GM21529 (cell line): ENCODE measurements around the gene CD83.
"Not testable (repeated sequence)": the region's sequence is repeated elsewhere in the genome, so short reads cannot be mapped to it uniquely, and the experiment has no call there.

Source experiments
- ATAC-seq: cut with Tn5 transposase; IDR thresholded peaks from one replicate; pipeline ENCODE4 v1.9.1; 2021; ENCODE audit not compliant: unreplicated experiment

Gene CD83, protein sequence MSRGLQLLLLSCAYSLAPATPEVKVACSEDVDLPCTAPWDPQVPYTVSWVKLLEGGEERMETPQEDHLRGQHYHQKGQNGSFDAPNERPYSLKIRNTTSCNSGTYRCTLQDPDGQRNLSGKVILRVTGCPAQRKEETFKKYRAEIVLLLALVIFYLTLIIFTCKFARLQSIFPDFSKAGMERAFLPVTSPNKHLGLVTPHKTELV

DNA sequence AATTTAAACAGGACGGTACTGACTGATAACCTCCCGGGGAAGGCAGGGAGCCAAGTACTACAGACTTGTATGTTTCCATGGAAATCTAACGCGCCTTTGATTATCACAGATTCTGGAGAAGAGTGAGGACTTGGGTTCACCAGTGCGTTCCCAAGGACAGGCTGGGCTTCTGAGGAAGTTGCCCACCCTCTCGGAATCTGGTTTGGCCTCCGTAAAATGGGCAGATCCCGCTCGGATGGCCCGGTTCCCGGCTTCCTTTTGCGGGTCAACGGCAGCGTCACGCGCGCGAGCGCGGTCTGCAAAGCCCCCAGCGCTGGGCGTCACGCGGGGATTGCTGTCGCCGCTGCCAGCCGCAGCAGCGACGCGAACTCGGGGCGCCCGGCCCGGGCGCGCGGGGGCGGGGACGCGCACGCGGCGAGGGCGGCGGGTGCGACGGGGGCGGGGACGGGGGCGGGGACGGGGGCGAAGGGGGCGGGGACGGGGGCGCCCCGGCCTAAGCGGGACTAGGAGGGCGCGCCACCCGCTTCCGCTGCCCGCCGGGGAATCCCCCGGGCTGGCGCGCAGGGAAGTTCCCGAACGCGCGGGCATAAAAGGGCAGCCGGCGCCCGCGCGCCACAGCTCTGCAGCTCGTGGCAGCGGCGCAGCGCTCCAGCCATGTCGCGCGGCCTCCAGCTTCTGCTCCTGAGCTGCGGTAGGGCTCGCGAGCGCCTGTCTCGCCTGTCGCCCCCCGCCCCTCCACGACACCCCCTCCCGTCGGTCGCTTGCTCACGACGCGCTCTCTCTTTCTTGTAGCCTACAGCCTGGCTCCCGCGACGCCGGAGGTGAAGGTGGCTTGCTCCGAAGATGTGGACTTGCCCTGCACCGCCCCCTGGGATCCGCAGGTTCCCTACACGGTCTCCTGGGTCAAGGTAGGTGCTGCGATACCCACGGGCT, at the start of gene CD83:
Gene CD83 (plus strand): TSS at position 615 of the 933 bp plus-strand sequence. CDS start 40 bp downstream, at position 655.
- ATAC-seq, result peak; percentile 51

DNA sequence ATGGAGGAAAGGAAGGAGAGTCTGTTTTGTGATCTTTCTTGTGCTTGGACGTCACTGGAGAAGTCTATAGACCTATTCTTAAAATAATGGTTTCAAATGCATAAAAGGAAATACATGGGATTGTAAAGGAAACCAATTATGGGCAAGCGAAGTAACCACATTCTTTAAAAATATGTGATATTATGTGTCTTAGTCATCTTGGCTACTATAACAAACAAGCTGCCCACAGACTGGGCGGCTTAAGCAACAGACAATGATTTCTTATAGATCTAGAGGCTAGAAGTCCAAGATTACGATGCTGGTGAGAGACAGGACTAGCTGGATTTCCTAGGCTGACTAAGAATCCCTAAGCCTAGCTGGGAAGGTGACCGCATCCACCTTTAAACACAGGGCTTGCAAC, 49.4 kb upstream of the CD83 start:
- ATAC-seq, result no peak

DNA sequence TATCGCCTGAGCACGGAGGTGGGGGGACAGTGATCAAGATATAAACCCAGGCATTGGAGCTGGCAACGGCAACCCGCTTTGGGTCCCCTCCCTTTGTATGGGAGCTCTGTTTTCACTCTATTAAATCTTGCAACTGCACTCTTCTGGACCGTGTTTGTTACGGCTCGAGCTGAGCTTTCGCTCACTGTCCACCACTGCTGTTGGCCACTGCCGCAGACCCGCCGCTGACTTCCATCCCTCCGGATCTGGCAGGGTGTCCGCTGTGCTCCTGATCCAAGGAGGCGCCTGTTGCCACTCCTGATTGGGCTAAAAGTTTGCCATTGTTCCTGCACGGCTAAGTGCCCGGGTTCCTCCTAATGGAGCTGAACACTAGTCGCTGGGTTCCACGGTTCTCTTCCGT, 48.9 kb upstream of the CD83 start:
- no peak for ATAC-seq

DNA sequence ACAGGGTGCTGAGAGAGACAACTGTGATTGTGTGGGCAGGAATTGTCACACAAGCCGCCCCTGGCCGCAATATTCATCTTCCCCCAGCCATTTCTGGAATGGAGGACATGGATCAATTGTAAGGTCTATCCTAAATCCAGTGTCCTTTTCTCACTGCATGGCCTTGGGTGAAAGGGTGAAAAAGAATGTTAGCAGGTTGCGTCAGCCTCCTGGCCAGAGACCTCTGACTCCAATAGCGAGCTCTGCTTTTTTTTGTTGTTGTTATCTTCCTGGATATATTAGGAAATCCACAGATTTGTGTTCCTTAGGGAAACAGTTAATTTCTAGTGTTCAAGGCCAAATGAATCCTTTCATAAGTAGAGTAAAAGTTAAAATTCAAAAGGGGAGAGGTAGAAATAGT, 47.1 kb upstream of the CD83 start:
- no peak for ATAC-seq

DNA sequence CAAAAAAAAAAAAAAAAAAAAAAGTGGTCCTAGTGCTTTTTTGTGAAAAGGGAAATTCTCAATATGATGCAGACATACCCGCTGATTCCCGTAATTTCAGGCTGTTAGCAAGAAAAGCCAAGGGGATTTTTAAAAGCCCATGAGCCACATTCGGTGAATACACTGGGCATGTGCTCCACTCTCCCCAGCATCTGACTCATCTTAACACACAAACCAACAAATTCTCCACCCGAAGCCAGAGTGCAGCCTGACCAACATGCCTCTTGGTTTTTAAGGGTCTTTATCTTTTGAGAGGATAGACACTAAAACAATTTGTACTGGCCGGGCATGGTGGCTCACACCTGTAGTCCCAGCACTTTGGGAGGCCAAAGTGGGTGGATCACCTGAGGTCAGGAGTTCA, 45.5 kb upstream of the CD83 start:
- ATAC-seq, result no peak

DNA sequence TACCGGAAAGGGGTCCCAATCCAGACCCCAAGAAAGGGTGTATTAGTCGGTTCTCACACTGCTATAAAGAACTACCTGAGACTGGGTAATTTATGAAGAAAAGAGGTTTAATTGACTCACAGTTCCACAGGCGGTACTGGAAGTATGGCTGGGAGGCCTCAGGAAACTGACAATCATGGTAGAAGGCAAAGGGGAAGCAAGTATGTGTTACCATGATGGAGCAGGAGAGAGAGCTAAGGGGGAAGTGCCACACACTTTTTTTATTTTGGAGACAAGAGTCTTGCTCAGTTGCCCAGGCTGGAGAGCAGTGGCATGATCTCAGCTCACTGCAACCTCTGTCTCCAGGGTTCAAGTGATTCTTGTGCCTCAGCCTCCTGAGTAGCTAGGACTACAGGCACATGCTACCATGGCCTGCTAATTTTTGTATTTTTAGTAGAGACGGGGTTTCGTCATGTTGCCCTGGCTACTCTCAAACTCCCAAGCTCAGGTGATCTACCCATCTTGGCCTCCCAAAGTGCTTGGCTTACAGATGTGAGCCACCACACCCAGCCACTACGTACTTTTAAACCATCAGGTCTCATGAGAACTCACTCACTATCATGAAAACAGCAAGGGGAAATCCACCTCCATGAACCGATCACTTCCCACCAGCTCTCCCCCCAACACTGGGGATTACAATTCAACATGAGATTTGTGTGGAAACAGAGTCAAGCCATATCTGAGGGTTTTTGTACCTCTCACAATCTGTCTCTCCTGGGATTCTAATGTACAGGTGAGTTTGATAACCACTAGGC, 43.8 kb upstream of the CD83 start:
- ATAC-seq, result not testable (repeated sequence)

DNA sequence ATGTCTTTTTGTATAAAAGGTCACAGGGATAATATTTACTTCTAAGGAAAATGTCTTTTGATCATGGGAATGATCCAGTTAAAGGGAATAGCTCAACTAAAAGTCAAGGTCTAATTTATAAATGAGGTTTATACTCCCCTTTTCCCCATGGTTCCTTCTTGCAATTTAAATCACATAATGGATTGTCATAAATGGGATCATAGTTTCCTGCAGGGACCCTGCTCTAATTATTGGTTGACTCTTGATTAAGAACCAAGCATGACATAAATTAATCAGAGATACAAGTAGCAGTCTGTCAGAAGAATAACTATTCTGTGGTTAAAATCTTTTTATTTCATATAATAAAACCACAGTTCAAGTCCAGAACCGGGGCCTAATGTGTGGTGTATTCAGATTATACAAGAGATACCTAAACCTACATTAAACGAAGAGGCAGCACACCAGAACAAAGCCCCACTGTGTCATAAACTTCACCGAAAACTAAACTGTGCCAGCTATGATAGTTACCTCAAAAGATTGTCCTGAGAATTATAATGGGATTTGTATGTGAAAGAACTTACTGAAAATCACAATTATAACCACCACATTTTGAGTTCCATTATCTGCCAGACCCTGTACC, 43.0 kb upstream of the CD83 start:
- no peak for ATAC-seq

DNA sequence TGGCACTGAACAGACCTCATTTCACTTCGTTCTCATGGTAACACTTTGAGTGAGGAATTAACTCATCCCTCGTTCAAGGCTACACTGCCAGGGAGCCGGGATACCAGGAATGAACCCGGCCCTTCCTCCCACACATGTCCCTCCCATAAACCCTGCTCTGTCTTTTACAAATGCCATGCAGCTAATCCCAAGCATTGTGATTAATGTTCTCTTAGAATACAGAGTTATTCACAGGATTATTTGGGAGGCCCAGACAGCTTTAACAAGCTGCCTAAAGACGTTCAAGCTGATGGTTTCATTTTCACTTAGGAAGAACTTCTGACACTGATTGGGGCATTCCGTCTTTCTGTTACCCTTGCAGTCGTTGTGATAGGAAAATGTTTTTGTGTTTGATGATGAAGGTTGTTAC, 42.5 kb upstream of the CD83 start:
- ATAC-seq, result peak; percentile 70

DNA sequence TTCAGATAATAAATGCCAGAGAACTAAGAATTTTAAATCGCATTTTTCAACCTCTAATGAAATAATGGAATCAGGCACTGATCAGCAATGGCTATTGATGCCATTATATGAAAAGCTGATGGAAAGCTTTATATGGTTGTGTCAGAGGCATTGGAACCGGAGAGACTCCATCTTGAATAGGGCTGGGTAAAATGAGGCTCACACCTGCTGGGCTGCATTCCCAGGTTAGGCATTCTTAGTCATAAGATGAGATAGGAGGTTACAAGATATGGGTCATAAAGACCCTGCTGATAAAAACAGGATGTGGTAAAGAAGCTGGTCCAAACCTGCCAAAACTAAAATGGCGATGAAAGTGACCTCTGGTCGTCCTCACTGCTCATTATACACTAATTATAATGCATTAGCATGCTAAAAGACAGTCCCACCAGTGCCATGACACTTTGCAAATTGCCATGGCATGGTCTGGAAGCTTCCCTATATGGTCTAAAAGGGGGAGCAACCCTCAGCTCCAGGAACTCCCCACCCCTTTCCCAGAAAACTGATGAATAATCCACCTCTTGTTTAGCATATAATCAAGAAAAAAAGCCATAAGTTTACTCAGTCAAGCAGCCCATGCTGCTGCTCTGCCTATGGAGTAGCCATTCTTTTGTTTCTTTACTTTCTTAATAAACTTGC, 40.2 kb upstream of the CD83 start:
- no peak for ATAC-seq

DNA sequence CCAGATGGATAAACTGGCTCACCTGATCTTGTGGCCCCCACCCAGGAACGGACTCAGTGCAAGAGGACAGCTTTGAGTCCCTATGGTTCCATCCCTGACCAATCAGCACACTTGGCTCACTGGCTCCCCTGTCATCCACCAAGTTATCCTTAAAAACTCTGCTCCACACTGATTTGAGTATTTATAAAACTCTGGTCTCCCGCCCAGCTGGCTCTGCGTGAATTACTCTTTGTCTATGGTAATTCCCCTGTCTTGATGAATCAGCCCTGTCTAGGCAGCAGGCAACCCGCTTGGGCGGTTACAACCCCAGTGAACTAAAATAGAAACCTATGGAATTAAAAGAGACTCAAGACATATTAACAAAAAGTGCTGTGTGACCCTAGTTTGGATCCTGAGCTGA, 38.1 kb upstream of the CD83 start:
- ATAC-seq, result no peak

DNA sequence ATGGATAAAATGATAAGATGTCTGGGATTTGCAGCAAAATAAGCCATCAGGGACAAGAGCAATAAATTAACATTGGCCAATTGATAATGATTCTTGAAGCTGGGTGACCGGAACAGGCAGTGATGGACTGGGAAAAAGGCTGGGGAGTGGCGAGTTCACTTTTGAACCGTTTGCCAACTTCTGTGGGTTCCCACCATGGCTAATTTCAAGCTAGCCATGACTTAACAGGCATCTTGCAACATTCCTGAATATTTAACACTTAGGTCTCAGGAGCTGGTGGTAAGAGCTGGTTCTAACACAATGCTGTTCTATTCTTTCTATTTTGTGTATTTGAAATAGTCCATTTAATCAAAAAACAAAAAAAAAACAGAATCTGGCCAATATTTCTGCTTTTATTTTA, 37.6 kb upstream of the CD83 start:
- no peak for ATAC-seq

DNA sequence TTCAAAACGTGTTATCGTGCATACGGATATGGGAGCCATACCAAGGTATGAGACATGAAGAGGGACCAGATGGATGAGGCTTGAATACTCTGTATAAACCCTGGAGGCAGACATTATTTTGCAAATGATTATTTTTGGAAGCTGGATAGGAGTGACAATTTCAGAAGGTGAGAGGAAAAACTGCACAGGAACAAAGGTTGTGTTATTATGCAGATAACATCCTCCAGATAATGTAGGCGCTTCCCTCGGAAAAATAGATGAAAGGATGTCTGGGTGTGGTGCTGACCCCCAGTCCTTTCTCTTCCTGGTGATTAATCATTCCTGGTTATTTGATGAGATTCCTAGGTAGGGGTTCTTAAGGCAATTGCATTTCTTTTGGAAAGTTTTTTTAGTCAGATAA, 36.4 kb upstream of the CD83 start:
- no peak for ATAC-seq

DNA sequence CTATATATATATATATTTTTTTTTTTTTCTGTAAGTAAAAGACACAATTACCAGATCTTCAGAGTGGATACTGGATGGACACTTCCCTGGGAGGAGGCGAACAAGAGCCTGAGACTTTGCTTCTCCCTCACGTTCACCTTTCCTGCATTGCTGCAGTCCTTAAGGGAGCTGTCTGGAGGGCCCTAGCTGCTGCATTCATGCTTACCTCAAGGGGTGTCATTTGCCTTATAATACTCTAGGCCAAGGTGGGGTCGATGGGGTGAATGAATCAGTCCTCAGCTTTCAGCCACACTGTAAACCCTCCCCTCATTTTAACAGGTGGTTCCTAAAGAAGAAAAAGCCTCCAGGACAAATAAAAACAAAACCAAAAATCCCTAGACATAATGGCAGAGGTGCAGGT, 34.8 kb upstream of the CD83 start:
- no peak for ATAC-seq

DNA sequence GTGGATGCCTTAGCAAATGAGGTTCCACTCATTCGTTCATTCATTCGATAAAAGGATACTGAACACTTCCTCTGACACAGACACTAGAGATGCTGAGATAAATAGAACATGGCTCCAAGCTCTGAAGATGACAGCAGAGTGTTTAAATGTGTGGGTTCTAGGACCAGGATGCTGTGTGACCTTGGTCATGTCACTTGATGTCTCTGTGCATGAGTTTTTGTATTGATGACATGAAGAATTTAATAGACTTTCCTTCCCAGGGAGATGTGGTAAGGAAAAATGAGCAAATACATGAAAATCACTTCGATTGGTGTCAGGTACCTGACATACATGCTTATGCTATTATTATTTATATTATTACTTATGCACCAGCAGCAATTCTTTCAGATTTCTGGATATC, 34.3 kb upstream of the CD83 start:
- ATAC-seq, result no peak

DNA sequence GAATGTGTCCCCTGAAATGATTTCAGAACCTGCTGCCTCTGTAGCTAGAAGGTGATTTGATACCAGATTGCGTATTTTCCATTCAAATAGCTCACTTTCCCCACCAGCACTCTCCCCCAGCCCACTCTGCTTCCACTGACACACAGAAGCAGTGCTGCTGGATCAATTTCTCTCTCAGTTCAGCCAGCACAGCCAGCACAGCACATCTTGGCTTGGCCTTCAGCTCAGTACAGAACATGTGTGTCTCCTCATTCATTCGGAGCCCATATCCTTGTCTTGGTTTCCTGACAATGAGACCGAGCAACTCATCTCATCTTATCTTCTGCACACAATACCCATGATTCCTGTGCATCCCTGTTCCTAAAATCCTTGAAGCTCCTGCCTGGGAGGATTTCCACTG, 33.8 kb upstream of the CD83 start:
- no peak for ATAC-seq

DNA sequence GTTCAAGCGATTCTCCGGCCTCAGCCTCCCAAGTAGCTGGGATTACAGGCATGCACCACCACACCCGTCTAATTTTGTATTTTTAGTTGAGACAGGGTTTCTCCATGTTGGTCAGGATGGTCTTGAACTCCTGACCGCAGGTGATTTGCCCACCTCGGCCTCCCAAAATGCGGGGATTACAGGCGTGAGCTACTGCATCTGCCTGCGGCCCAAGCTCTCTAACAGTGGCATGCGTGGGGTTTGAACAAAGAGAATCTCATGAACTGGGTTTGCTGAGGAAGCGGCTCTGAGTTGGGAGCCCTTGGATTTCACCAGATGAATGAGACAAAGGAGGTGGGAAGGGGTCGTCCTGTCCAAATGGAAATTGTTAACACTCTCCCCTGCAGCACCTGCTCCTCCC, 33.2 kb upstream of the CD83 start:
- no peak for ATAC-seq

DNA sequence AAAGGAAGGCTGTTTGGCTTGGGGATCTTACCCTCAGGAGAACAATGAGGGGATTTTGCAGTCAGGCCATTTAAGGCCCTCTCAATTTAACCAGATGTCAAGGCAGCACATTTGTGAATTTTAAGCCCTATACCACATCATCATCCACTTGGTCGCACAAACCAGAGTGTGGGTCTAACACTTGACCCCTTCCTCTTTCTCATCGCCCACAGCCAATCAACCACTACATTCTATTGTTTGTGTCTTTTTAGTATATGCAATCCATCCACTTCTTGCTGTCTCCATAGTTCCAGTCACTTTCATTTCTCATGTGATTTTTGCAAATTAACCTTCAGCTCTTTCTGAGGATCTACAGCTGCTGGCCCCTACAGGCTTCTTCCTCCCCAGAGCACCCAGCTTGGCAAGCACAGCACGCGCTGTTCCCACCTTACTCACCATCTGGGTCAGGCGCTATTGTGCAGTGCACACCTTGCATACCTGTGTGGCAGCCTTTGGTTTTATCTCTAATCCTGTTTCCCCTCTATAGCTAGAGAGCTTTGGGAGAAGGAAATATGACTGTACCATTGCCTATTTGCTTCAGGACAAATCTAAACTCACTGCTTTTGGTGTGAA, 32.3 kb upstream of the CD83 start:
- no peak for ATAC-seq

DNA sequence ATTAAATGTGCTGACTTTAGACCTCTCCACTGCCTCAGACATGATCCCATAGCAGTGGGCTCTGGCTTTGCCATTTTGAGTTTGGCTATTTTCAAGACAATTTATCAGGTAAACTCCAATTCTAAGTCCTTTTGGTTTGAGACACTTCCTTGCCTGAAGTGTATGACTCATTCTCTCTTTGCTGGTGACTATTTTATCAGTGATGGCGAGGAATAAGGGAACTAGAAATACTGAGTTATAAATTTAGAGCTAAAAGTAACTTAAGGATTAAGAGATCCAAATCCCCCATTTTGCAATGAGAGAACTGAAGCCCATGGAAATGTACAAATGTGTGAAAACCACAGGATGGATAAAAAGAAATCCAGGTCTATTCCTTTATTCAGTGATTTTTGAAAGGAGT, 30.9 kb upstream of the CD83 start:
- no peak for ATAC-seq

DNA sequence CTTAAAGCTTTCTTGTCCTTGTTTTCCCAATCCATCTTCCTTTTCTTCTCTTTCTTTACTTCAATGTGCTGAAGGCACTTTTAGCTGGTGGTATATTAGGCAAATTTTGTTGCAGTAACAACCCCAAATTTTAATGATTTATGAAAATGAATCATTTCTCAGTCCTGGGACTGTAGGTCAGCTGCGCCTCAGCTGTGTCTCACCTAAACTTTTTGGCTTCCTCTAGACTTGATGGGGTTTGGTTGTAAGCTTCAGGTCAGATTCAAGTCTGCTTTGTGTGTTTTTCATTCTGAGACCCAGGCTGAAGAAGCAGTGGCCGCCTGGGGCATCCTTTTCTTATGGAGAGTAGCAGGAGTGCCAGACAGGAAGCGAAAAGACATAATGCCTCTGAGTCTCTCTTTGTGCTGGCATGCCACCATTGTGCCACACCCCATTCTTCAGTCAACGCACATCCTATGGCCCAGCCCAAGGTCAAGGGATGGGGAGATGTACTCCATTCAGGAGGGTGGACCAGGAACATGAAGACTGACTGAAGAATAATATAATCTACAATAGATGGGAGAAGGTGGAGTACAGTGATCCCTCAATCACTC, 28.9 kb upstream of the CD83 start:
- no peak for ATAC-seq

DNA sequence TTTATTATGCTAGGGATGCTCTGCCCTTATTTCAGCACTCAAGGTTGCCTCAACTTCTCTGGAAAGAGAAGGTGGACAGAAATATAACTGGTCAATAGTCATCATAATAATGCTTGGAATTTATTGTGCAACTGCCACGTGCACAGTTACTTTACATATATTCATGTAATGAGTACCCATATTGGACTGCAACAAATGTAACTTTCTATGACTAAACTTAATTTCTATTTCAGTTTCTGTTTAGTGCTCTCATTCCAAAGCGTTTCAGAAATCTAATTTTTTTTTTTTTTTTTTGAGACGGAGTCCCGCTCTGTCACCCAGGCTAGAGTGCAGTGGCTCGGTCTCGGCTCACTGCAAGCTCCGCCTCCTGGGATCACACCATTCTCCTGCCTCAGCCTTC, 28.3 kb upstream of the CD83 start:
- ATAC-seq, result peak; percentile 63
